Measurements from ENCODE around the gene EIF4E2. TPM values are rescaled to one million over a fixed set of nuclear protein-coding genes. Genes with fewer than 3 reads are reported as not detected.
"Not testable (repeated sequence)": the region's sequence is repeated elsewhere in the genome, so short reads cannot be mapped to it uniquely, and the experiment has no call there.

EIF4E2 gene
- total RNA-seq, 1 donor from 2014 or later, result 112 TPM

DNA sequence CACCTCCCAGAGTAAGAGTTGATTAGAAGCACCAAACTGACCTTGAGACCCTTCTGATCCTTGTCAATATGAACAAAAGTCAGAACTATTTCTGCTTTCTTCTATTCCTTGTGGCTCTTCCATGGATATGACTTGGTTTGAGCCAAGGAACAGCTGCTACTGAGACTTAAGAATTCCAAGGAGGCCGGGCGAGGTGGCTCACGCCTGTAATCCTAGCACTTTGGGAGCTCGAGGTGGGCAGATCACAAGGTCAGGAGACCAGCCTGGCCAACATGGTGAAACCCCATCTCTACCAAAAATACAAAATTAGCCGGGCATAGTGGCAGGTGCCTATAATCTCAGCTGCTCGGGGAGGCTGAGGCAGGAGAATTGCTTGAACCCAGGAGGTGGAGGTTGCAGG is 20.0 kb downstream of the EIF4E2 start:
- not testable (repeated sequence) for DNase-seq

DNA sequence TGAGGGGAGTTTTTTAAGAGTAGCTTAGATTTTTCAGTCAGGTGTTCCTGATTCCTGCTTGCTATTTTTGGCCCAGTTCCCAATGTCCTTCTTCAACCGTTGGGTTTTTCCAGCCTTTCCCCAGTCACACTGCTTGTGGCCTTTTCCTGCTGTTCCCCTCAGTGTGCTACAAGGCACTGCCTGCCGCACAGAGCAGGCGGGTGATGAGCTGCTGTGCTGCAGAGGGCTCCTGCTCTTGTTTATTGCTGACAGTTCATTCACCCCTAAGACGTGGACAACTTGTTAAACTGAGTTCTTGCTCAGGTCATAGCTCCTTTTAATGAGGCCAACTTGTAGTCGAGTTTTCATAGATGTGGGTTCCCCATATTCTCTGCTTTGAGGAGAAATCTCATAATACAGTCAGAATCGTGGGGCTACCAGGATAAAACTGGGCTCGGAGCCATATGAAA is 20.6 kb downstream of the EIF4E2 start:
- DNase-seq, result peak; percentile 17

DNA sequence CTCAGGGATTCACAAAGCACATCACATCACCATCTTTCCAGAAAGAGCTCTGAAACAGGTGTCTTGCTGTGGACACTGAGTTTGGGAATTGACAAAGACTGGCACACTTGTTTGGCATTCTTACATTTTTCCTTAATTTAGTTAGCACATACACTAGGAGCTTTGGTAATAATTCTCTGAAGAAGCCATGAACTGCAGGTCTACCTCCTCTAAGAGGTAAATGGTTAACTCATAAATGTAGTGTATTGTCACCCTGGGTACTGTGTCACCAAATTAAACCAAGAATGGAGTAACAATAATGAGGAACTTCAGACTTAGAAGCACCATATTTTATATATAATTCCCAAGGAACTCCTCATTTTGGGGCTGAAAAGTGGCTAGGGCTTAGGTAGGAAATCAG is 22.6 kb downstream of the EIF4E2 start:
- no peak for DNase-seq

DNA sequence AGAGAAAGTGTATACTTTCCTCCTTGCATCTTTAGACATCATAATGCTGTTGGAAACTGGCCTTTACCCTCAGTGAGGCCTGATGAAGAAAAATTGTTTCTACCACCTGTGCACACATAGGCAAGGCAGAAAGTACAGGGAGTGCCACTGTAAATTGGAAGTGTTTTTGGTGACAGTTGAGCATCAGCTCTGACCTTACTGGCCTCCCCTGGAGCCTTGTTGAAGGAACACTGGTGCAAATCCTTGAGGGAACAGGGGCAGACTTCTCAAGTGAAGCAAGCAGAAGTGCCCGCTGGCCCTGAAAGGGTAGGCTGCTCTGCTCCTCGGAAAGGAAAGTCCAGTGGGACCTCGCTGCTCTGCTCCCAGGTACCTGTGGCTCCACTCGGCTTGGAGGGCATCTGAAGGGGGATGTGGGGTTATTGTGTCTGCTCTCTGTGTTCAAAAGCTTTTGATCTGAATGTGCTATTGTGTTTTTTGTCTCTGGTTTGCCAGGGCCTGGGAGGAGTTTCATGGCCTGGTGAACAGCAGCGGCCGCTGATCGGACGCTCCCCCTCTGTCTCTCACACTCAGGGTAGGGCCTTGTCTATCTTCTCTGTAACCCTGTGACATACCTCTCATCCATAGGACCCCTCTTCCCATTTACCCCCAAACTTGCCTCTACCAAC is 23.4 kb downstream of the EIF4E2 start:
- DNase-seq, result no peak

DNA sequence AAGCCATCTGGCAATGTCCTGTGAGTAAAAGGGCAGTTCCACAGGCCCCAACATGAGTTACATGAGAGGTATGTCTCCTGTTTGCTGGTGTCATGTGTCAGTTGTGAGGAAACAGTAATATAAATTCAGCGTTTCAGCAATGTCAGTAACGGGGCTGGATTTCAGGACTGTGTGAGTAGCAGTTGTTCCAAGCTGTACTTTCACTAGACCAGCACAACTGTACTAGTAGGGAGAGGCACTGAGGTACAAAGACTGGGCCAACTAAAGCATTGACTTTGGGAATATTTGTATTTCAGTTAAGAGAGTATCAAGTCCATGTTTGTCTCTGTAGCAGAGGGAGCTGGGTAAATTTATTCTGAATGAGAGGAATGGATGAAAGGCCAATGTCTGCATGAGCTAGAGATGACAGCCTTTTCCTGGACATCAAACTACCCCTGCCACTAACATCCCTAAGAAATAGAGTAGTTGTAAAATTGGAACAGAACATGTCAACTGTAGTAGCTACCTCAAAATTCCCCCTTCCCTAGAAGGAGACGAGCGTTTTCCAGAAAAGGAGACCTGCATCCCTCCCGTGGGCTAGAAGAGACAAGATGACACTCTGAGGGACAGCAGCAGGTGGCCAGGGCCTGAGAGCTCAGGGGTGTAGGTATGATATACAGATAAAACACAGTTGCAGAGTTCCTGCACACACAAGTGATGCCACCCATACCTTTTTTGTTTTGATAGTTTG is 24.4 kb downstream of the EIF4E2 start:
- no peak for DNase-seq

DNA sequence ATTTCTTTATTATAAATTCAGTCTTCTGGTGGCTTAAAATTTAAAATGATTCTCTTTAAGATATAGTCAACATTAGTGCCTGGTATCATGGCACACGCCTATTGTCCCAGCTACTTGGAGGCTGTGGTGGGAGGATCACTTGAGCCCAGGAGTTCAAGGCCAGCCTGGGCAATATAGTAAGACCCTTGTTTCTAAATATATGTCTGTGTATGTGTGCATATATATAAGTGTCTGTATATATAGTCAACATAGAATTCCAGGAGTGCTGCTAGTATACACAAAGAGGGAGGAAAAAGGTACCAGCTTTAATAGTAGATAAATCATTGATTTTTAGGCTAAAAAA is 24.9 kb downstream of the EIF4E2 start:
- no peak for DNase-seq

DNA sequence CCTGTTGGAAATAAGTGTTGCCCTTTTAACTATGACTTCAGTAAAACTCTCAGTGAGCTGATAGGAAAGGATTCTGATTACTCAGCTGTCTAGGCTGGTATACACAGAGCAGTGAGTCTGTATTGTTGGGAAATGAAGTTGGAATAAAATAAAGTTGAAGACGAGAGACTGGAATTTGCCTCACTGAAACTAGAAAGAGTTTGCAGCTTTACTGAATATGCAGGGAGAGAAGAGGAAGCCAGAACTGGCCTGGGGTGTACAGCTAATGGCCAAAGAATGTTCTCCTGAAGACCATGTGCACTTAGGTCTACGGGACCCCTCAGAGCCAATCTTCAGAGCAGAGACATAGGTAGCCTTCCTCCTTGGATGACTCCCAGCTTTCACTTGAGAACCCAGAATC is 26.5 kb downstream of the EIF4E2 start:
- DNase-seq, result no peak

DNA sequence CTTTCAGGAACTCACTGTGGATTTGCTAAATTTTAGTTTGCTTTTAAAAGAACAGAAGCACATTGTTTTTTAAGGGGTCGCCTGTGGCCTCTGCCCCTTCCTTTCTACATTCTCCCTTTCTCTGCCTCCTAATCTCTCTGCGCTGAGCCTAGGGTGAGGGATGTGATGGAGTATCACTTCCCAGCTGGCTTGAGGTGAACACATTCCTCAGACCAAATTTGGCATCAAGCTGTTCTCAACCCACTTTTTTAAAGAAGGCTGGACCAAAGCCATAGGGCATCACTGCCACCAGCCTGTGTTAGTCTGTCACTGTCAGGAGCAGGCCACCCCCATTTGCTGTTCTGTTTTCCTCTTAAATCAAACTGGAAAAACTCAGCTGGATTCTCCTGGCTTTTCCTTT is 27.4 kb downstream of the EIF4E2 start:
- DNase-seq, result no peak

DNA sequence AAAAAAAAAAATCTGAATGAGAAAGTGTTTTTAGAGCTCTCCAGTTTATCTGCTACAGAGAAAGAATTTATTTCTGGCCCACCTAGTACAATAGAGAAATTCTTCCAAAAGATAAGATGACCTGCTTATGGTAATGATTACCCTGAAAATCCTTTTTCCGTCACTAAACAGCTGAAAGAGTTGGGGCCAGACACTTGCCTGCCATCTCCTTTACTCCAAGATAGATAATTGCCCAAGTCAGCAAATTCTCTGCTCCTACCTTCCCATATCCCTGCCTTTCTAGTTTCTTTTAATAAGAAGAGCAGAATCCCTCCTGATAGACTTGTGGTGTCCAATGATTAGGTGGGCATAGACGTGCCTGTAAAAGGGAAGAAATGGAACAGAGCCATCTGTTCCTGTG is 28.1 kb downstream of the EIF4E2 start:
- DNase-seq, result no peak

DNA sequence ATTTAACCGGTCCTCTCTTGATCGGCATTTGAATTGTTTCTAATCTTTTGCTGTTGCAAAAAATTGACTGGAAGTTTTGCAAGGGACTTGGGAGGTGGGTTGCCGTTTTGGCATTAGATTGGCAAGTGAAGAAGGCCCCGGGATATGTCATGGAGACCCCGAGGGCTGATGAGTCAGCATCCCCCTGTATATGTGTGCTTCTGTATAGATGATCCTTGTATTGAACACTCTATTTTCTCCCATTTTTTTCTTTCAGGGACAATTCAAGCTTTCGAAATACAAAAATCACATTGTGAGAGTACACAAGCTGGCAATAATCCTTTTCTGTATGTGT is 30.1 kb downstream of the EIF4E2 start:
- no peak for DNase-seq

DNA sequence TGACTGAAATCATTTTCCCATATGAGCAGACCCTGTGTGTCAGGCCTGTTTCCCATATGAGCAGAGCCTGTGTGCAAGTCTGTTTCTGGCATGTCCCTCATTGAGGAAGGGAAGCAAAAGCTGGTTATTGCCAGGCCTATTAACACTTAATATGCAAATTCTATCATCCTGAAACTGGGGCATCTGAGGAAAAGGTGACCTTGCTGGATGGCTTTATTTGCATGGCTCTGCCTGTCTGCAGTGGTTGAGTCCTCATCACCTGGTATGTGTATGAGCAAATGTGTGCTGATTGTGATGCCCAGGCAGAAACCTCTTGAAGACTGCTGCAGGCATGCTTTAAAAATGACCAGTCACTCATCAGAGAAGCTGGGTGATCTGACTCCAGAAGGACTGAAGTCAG is 31.2 kb downstream of the EIF4E2 start:
- no peak for DNase-seq

DNA sequence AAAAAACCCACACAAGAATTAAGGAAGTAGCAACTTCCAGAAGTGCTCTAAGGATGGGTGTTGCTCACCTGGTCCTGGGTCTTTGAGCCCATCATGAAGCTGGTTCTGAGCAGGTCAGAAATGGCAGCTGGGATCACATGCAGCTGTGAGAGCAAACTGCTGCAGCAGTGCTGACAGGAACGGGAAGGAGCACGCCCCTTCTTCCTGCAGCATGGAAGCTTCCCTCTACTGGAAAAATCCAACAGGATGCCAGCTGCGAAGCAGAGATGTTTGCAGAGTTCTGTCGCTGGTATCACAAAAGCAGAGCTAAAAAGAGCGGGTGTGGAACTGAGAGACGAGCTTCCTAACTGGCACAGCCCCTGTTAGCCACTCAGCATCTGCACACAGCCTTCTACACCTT is 33.7 kb downstream of the EIF4E2 start:
- DNase-seq, result peak; percentile 40

DNA sequence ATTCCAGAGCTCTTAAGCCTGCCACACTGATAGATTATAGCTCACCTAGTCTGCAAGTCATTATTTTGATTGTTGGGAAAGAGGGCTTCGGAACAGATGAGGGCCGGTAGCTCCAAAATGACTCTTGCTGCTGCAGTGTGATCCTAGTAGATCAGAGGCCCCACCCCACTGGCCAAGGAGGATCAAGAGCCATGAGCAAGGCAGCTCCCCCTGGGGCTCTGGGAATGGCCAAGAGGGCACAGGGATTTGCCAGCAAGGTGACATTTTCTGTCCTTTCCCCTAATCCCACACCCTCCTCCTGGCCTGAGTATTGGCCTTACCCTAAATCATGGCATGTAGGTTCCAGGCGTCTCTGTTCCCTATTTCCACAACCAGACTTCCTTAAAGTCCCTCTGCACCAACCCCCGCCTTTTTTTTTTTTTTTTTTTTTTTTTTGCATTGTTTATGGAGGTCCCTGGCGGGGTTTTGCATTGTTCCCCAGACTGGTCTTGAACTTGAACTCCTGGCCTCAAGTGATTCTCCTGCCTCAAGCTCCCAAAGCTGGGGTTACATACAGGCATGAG is 36.5 kb downstream of the EIF4E2 start:
- no peak for DNase-seq

DNA sequence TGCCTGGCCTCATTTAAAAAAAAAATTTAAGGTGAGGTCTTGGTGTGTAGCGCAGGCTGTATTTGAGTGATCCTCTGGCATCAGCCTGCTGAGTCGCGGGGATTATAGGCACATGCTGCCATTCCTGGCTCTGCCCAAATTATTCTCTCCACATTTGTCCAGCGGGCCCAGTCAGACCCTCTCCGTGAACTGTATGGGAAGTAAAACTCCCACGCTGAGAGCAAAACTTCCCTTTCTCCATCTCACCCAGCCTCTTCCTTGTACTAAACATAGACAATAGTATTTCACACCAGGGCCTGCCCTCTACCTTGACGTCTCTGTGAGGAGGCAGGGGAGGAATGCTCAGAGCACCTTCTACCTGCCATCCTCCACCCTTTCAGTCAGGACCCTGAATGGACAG is 37.0 kb downstream of the EIF4E2 start:
- no peak for DNase-seq

DNA sequence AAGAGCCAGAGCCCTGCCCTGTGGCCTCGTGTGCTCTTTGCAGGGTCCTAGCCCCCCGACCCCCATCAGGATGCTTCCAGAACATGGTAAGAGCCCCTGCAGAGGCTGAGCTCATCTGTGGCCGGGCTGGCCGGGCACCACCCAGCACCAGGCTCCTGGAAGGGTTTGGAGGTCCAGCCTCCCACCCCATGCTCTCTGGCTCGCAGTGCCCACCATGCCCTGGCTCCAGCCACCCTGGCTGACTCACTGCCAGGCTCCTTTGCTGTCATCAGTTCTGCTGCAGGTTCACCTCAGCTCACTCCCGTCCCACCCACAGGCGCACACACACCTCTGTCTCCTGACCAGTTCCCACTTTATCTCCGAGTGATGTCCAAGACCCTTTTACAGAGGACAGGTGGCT is 37.5 kb downstream of the EIF4E2 start:
- DNase-seq, result no peak

DNA sequence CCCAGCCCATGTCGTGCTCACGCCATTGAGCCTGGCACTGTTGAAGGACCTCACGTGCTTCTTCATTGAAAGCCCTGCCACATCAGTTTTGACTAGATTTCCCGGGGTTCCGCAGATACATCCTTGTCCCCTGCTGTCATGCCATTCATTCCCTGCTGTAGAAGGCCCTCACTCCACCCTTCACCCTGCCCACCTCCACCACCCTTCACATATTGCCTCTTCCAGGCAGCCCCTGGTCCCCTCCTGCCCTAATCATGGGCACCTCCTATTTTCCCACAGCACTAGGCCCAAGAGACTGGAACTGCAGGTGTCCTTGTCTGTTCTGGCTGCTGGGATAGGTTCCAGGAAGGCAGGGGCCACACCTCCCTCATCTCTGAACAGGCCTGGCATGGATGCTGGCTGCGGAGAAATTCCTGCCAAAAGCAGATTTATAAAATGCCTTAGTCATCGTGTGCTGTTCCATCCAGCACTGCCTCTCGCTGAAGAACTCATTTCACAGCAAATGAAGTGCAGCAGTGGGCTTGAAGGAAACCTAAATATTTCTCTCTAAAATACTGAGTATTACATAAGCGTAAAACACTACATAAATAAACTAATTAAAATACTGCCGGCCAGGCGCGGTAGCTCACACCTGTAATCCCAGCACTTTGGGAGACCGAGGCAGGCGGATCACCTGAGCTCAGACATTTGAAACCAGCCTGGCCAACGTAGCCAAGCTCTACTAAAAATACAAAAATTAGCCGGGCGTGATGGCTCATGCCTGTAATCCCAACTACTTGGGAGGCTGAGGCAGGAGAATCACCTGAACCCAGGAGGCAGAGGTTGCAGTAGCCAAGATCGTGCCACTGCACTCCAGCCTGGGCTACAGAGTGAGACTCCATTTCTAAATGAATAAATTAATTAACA is 38.4 kb downstream of the EIF4E2 start:
- no peak for DNase-seq

DNA sequence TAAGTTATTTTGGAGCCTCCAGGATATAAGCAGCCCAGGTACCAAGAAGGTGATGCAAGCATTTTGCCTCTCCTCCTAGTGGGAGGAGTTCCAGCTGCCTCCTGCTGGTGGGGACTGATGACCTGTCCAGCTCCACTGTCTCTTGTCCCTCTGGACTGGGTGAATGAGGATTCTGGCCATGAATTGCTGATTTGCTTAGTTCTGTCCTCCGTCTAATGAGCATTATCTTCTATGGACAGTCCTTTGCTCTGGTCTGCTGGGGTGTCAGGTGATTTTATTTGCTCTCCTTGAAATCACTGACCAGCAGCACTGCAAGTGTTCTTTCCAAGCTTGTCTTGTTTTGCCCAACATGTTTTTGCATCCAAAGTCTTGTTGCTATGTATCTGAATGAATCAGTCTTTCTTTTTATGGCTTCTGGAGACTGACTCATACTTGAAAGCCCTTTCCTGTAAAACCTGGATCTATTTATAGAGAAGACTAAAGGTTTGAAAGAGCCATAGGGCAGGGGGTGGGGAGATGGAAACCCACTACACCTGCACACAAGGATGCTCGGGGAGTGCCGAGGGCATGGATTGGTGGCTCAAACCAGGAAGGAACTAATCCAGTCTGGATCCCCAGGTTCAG is 42.4 kb downstream of the EIF4E2 start:
- DNase-seq, result peak; percentile 84

DNA sequence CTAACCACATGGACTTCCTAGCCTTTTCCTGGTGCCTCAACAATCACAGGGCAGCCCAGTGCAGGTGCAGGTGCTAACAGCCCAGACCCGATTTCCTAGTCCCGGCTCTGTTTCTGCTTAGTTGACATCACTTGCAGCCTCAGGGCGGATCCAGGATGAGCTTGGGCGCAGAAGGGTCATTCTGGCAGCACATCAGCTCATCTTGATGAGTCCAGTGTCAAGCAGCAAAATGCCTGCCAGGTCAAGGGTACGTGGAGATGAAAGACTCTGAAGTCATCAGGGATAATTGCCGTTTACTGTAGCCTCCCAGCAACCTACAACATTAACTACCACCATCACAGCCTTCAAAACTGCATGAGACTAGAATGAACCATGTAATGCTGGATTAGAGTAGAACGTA is 43.5 kb downstream of the EIF4E2 start:
- DNase-seq, result no peak

DNA sequence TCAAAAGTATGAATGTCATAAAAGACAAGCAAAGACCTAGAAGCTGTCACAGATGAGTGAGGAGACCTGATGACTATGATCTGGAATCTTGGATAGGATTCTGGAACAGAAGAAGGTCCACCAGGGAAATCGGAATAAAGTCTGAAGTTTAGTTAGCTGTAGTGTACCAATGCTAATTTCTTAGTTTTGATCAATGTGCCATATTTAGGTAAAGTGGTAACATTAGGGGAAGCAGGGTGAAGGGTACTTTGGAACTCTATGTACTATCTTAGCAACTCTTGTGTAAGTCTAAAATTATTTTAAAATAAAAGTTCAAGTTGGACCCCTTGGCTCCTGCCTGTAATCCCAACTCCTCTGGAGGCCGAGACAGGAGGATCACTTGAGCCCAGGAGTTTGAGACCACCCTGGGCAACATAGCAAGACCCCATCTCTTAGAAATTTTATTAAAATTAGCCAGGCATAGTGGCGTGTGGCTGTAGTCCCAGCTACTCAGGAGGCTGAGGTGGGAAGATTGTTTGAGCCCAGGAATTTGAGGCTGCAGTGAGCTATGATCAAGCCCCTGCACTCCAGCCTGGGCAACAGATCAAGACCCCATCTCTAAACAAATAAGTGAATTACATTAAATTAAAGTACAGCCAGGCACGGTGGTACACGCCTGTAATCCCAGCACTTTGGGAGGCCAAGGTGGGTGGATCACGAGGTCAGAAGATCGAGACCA is 47.0 kb downstream of the EIF4E2 start:
- no peak for DNase-seq

DNA sequence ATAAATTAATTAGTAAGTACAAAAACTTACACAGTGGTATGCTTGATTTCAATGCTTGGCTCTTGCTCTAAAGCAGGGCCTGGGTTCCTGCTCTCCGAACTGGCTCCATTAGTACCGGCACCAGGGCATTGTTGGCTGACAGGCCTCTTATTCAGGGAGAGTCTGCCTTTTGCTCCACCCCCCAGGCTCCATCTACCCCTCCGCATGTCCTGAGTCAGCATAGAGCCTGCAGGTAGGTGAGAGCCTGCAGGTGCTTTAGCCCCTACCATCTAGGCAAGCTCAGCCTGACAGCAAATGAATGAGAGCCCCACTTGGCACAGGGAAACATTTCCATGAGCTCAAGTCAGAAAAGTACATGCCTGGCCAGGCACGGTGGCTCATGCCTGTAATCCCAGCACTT is 47.8 kb downstream of the EIF4E2 start:
- DNase-seq, result no peak

DNA sequence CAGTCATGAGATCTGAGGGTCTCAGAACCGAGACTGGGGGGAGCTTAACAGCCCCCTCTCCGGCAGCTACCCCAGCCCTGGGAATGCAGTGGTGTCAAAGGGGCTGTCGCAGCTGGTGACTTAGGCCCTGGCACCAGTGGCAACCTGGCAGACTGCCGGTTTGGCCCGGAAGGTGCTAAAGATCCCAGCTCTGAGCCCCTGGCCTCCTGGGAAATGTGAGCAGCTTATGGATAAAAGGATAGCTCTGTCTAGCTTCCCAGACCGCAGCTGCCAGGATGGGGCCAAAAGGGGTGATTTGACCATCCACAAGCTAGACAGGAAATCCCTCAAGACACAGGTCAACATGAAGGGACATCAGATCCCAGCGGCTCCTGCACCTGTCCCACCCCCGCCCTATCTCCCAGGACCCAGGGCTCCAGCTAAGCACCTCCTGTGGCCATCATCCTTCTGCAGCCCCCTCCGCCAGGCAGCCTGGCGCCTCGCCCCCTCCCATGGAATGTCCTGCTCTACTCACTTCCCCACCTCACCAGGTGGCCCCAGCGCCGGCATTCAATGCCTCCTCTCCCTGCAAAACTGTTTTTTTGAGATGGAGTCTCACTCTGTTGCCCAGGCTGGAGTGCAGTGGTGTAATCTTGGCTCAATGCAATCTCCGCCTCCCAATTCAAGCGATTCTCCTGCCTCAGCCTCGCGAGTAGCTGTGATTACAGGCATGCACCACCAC is 49.7 kb downstream of the EIF4E2 start:
- DNase-seq, result no peak

DNA sequence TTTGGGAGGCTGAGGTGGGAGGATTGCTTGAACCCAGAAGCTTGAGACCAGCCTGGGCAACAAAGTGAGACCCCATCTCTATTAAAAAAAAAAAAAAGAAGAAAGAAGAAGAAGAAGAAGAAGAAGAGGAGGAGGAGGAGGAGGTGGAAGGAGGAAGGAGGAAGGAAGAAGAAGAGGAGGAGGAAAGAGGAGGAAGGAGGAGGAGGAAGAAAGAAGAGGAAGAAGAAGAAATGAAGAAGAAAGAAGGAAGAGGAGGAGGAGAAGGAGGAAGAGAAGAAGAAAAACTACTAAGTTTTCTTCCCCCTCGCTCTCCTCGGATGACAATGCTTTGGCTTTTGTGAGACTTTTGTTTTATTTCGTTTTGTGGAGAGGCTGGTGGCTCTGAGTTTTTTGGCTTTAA is 52.8 kb downstream of the EIF4E2 start:
- DNase-seq, result no peak

All from dermis blood vessel endothelial cell (primary cell).